Skeletal muscle tissue (tissue), 4 donors: ENCODE data around the gene OR52B6. TPM values are rescaled to one million over a fixed set of nuclear protein-coding genes. Genes with fewer than 3 reads are reported as not detected.

ENCODE experiments used
- H3K27ac ChIP-seq: one replicate; pipeline ENCODE4 v1.7.0; 2013; ENCODE audit warnings: mild to moderate bottlenecking, low read depth, low read length, inconsistent platforms
- H3K27me3 ChIP-seq, 3 donors: one replicate each; pipeline ENCODE4 v1.7.0; 2013; ENCODE audit warnings: low read length in 3 of 3; ENCODE audit not compliant: control insufficient read depth in 3 of 3, insufficient read depth in 3 of 3
- H3K36me3 ChIP-seq, 3 donors: one replicate each; pipeline ENCODE4 v1.7.0; 2013; ENCODE audit warnings: low read length in 3 of 3; ENCODE audit not compliant: control insufficient read depth in 3 of 3, insufficient read depth in 3 of 3
- H3K4me1 ChIP-seq, 3 donors: one replicate each; pipeline ENCODE4 v1.7.0; 2013; ENCODE audit warnings: low read length in 3 of 3, mild to moderate bottlenecking in 3 of 3; ENCODE audit not compliant: control insufficient read depth in 3 of 3, insufficient read depth in 3 of 3
- H3K4me3 ChIP-seq, 3 donors: one replicate each; pipeline ENCODE4 v1.7.0; 2013; ENCODE audit warnings: low read length in 3 of 3
- H3K9ac ChIP-seq, 3 donors: one replicate each; pipeline ENCODE4 v1.7.0; 2013; ENCODE audit warnings: low read length in 3 of 3, mild to moderate bottlenecking in 3 of 3, moderate library complexity in 2 of 3, low read depth in 1 of 3
- H3K9me3 ChIP-seq, 3 donors: one replicate each; pipeline ENCODE4 v1.7.0; 2013; ENCODE audit warnings: low read length in 3 of 3; ENCODE audit not compliant: control insufficient read depth in 3 of 3
- total RNA-seq: library from RNA; depleted of rRNA; stranded (reverse); fragments of >200 nt; gene quantifications from one replicate; pipeline ENCODE4 v1.2.3, GENCODE V29; 2014
- donor health status: Osteomylitis.

The OR52B6 gene
- total RNA-seq, 1 donor from 2014 or later: not detected

GRCh38 chr11:5610446-5610845 is 29.8 kb downstream of the OR52B6 start:
- Histone ChIP-seq H3K4me3 (no peak overlapping the region), H3K36me3 (no peaks in the 10 kb centered on the region), H3K4me1 (no peaks in the 10 kb centered on the region), H3K9ac (no peak overlapping the region), H3K27ac (no peak overlapping the region), H3K9me3 (no peaks in the 10 kb centered on the region), H3K27me3 (no peaks in the 10 kb centered on the region)

- H3K4me1 ChIP-seq: no peaks in the 10 kb centered on the region
- H3K27ac ChIP-seq: no peak overlapping the region
- no peak overlapping the region for H3K9ac ChIP-seq
- no peaks in the 10 kb centered on the region for H3K9me3 ChIP-seq
- no peak overlapping the region for H3K4me3 ChIP-seq
- no peaks in the 10 kb centered on the region for H3K36me3 ChIP-seq
- no peaks in the 10 kb centered on the region for H3K27me3 ChIP-seq
These were observed 30.9 kb downstream of the OR52B6 start for GRCh38 chr11:5611627-5612026.

- Histone ChIP-seq H3K27ac (no peak overlapping the region), H3K4me1 (no peaks in the 10 kb centered on the region), H3K4me3 (no peak overlapping the region), H3K9me3 (no peaks in the 10 kb centered on the region), H3K27me3 (no peaks in the 10 kb centered on the region), H3K36me3 (no peaks in the 10 kb centered on the region), H3K9ac (no peak overlapping the region)
These were observed 38.1 kb downstream of the OR52B6 start for GRCh38 chr11:5618807-5619206.

- no peak overlapping the region for H3K9ac ChIP-seq
- H3K27ac ChIP-seq: no peak overlapping the region
- no peaks in the 10 kb centered on the region for H3K9me3 ChIP-seq
- H3K4me1 ChIP-seq: peaks cover 4 to 12% (median 6%) of the 10 kb centered on the region in 3 donors
- H3K36me3 ChIP-seq: no peaks in the 10 kb centered on the region
- H3K27me3 ChIP-seq: no peaks in the 10 kb centered on the region
- no peak overlapping the region for H3K4me3 ChIP-seq
These were observed 40.2 kb downstream of the OR52B6 start for GRCh38 chr11:5620651-5621521.

GRCh38 chr11:5621580-5621979 is 40.9 kb downstream of the OR52B6 start:
- Histone ChIP-seq H3K36me3 (no peaks in the 10 kb centered on the region), H3K9ac (no peak overlapping the region), H3K9me3 (no peaks in the 10 kb centered on the region), H3K27ac (no peak overlapping the region), H3K4me3 (no peak overlapping the region), H3K27me3 (no peaks in the 10 kb centered on the region), H3K4me1 (peaks cover 5 to 15% (median 6%) of the 10 kb centered on the region in 3 donors)

GRCh38 chr11:5622802-5623201 is 42.1 kb downstream of the OR52B6 start:
- Histone ChIP-seq H3K27ac (no peak overlapping the region), H3K27me3 (no peaks in the 10 kb centered on the region), H3K4me3 (no peak overlapping the region), H3K36me3 (no peaks in the 10 kb centered on the region), H3K9ac (no peak overlapping the region), H3K4me1 (peaks cover 5 to 15% (median 6%) of the 10 kb centered on the region in 3 donors), H3K9me3 (no peaks in the 10 kb centered on the region)

- Histone ChIP-seq H3K4me1 (peaks cover 5 to 15% (median 6%) of the 10 kb centered on the region in 3 donors), H3K9ac (peak within 1 kb of the TSS; percentile 35 to 80 (median 71)), H3K36me3 (no peaks in the 10 kb centered on the region), H3K4me3 (peak within 1 kb of the TSS; percentile 68 to 91 (median 76)), H3K9me3 (no peaks in the 10 kb centered on the region), H3K27ac (peak within 1 kb of the TSS; percentile 7), H3K27me3 (no peaks in the 10 kb centered on the region)
These were observed 44.0 kb downstream of the OR52B6 start, which contains the start of gene TRIM34 for GRCh38 chr11:5624489-5625279. TRIM34 (plus strand) TSS chr11:5625001; CDS start chr11:5632332, 7,331 bp downstream.

- peak overlapping the region; percentile 35 to 80 (median 71) for H3K9ac ChIP-seq
- H3K9me3 ChIP-seq: no peaks in the 10 kb centered on the region
- H3K36me3 ChIP-seq: no peaks in the 10 kb centered on the region
- H3K27me3 ChIP-seq: no peaks in the 10 kb centered on the region
- H3K4me1 ChIP-seq: peaks cover 5 to 15% (median 6%) of the 10 kb centered on the region in 3 donors
- H3K4me3 ChIP-seq: peak overlapping the region; percentile 68 to 91 (median 76)
- H3K27ac ChIP-seq: peak overlapping the region; percentile 7
These were observed 44.6 kb downstream of the OR52B6 start for GRCh38 chr11:5625281-5625680.

- Histone ChIP-seq H3K4me1 (peaks cover 5 to 15% (median 6%) of the 10 kb centered on the region in 3 donors), H3K4me3 (no peak overlapping the region), H3K9ac (no peak overlapping the region), H3K27me3 (no peaks in the 10 kb centered on the region), H3K27ac (no peak overlapping the region), H3K9me3 (no peaks in the 10 kb centered on the region), H3K36me3 (no peaks in the 10 kb centered on the region)
These were observed 45.5 kb downstream of the OR52B6 start for GRCh38 chr11:5626196-5626595.

GRCh38 chr11:5631417-5631816 is 50.7 kb downstream of the OR52B6 start:
- H3K27me3 ChIP-seq: no peaks in the 10 kb centered on the region
- peaks cover 0 to 7% (median 5%) of the 10 kb centered on the region in 3 donors for H3K36me3 ChIP-seq
- no peaks in the 10 kb centered on the region for H3K9me3 ChIP-seq
- no peaks in the 10 kb centered on the region for H3K4me1 ChIP-seq
- H3K4me3 ChIP-seq: no peak overlapping the region
- H3K9ac ChIP-seq: no peak overlapping the region
- H3K27ac ChIP-seq: no peak overlapping the region
